ENCODE results near the gene UST.

The UST gene

GRCh38 chr6:148803979-148804378 is 57.1 kb downstream of the UST start:
- no peak for DNase-seq (ENCODE audit: low read depth)

GRCh38 chr6:148805777-148806176 is 58.9 kb downstream of the UST start:
- no peak for DNase-seq (ENCODE audit: low read depth)

- DNase-seq (ENCODE audit: low read depth), result no peak
Measured at GRCh38 chr6:148807784-148808183, 61.0 kb downstream of the UST start.

GRCh38 chr6:148808786-148809304 is 62.0 kb downstream of the UST start:
- no peak for DNase-seq (ENCODE audit: low read depth)

- no peak for DNase-seq (ENCODE audit: low read depth)
Measured at GRCh38 chr6:148811459-148811858, 64.6 kb downstream of the UST start.

- DNase-seq (ENCODE audit: low read depth), result no peak
Measured at GRCh38 chr6:148814082-148814790, 67.4 kb downstream of the UST start.

GRCh38 chr6:148814869-148815268 is 68.0 kb downstream of the UST start:
- no peak for DNase-seq (ENCODE audit: low read depth)

GRCh38 chr6:148816117-148816516 is 69.3 kb downstream of the UST start:
- DNase-seq (ENCODE audit: low read depth), result no peak

- DNase-seq (ENCODE audit: low read depth), result no peak
Measured at GRCh38 chr6:148817689-148818088, 70.9 kb downstream of the UST start.

- no peak for DNase-seq (ENCODE audit: low read depth)
Measured at GRCh38 chr6:148818939-148819575, 72.2 kb downstream of the UST start.

- DNase-seq (ENCODE audit: low read depth), result no peak
Measured at GRCh38 chr6:148819852-148820251, 73.0 kb downstream of the UST start.

GRCh38 chr6:148822819-148823218 is 76.0 kb downstream of the UST start:
- no peak for DNase-seq (ENCODE audit: low read depth)

- DNase-seq (ENCODE audit: low read depth), result no peak
Measured at GRCh38 chr6:148824291-148824690, 77.5 kb downstream of the UST start.

- DNase-seq (ENCODE audit: low read depth), result no peak
Measured at GRCh38 chr6:148824960-148825359, 78.1 kb downstream of the UST start.

GRCh38 chr6:148825492-148825891 is 78.7 kb downstream of the UST start:
- no peak for DNase-seq (ENCODE audit: low read depth)

- DNase-seq (ENCODE audit: low read depth), result no peak
Measured at GRCh38 chr6:148827416-148828045, 80.7 kb downstream of the UST start.

GRCh38 chr6:148828047-148828446 is 81.2 kb downstream of the UST start:
- DNase-seq (ENCODE audit: low read depth), result no peak

- DNase-seq (ENCODE audit: low read depth), result no peak
Measured at GRCh38 chr6:148829415-148830101, 82.7 kb downstream of the UST start.

- DNase-seq (ENCODE audit: low read depth), result no peak
Measured at GRCh38 chr6:148830614-148831013, 83.8 kb downstream of the UST start.

- DNase-seq (ENCODE audit: low read depth), result no peak
Measured at GRCh38 chr6:148831064-148831463, 84.2 kb downstream of the UST start.

GRCh38 chr6:148831531-148831930 is 84.7 kb downstream of the UST start:
- DNase-seq (ENCODE audit: low read depth), result no peak

- DNase-seq (ENCODE audit: low read depth), result no peak
Measured at GRCh38 chr6:148835920-148836441, 89.2 kb downstream of the UST start.

Data from activated T-cell treated with anti-CD3 and anti-CD28 coated beads for 1 hour (primary cell).